PC-9 (cell line): ENCODE data around the gene HMGN4.

Experiments
- CTCF ChIP-seq: fragments of 200-600 bp; sonication (generic); conservative IDR thresholded peaks from 2 replicates; pipeline ENCODE4 v1.6.1; 2017; ENCODE audit warnings: mixed run types, antibody characterized with exemption, mild to moderate bottlenecking, moderate library complexity
- EZH2 ChIP-seq: fragments of 200-600 bp; sonication (generic); IDR thresholded peaks from 2 replicates; pipeline ENCODE4 v1.8.0; 2017; ENCODE audit warnings: antibody characterized with exemption, low read depth

- no peak for TF ChIP-seq CTCF
- TF ChIP-seq EZH2, result no peak
Observed at GRCh38 chr6:26520850-26521599, 17.1 kb upstream of the HMGN4 start.
